Cardiac fibroblast (primary cell): ENCODE data around the gene CCDC27.

ENCODE experiments used
- DNase-seq, 2 donors: peaks; one replicate each; pipeline versions ENCODE4 v3.0.0 to v3.0.0-alpha.2; 2010; ENCODE audit warnings: low read depth in 2 of 2
- H3K4me3 ChIP-seq, 2 donors: replicated peaks in 1 of 2; 1 replicate in 1 of 2; 2 replicates in 1 of 2; pipeline ENCODE4 v1.5.1; 2011; ENCODE audit warnings: low read depth in 2 of 2, low read length in 2 of 2, mild to moderate bottlenecking in 2 of 2, moderate library complexity in 1 of 2
- CTCF ChIP-seq: IDR thresholded peaks from one replicate; pipeline ENCODE4 v1.5.1; 2011; ENCODE audit warnings: low read depth, mild to moderate bottlenecking, low read length, inconsistent platforms

The CCDC27 gene

GRCh38 chr1:3753656-3754454 lies 1.6 kb downstream of the CCDC27 start:
- H3K4me3 ChIP-seq = no peak overlapping the region
- no peak for DNase-seq
- TF ChIP-seq CTCF = no peak

GRCh38 chr1:3756394-3756793 lies 4.1 kb downstream of the CCDC27 start:
- DNase-seq = no peak
- no peak for TF ChIP-seq CTCF
- no peak overlapping the region for H3K4me3 ChIP-seq

- no peak for DNase-seq
- TF ChIP-seq CTCF = no peak
- no peak overlapping the region for H3K4me3 ChIP-seq
These were observed 6.9 kb downstream of the CCDC27 start for GRCh38 chr1:3759164-3759563.

- no peak for TF ChIP-seq CTCF
- no peak for DNase-seq
- H3K4me3 ChIP-seq = no peak overlapping the region
These were observed 7.5 kb downstream of the CCDC27 start for GRCh38 chr1:3759796-3760195.

GRCh38 chr1:3761296-3762010 lies 9.2 kb downstream of the CCDC27 start:
- DNase-seq = no peak
- H3K4me3 ChIP-seq = no peak overlapping the region
- no peak for TF ChIP-seq CTCF

GRCh38 chr1:3762151-3762872 lies 10.1 kb downstream of the CCDC27 start:
- no peak for DNase-seq
- no peak for TF ChIP-seq CTCF
- H3K4me3 ChIP-seq = no peak overlapping the region
